Hepatocyte (in vitro differentiated cells): ENCODE measurements around the gene SLC32A1. TPM values are rescaled to one million over a fixed set of nuclear protein-coding genes. Genes with fewer than 3 reads are reported as not detected.

Source experiments
- DNase-seq: peaks from one replicate; pipeline ENCODE4 v3.0.0-alpha.2; 2016; ENCODE audit warnings: low spot score
- H2AFZ ChIP-seq: fragments of 200-600 bp; sonication (generic); 2 replicates; pipeline ENCODE4 v1.6.0; 2016; ENCODE audit warnings: antibody characterized with exemption, mild to moderate bottlenecking
- H3K27ac ChIP-seq: fragments of 200-600 bp; sonication (generic); 2 replicates; pipeline ENCODE4 v1.5.1; 2016; ENCODE audit warnings: mild to moderate bottlenecking
- H3K27me3 ChIP-seq: fragments of 200-600 bp; sonication (generic); 2 replicates; pipeline ENCODE4 v1.6.1; 2016
- H3K36me3 ChIP-seq: fragments of 200-600 bp; sonication (generic); replicated peaks from 2 replicates; pipeline ENCODE4 v1.5.1; 2016; ENCODE audit warnings: low read depth; ENCODE audit not compliant: insufficient read depth
- H3K4me1 ChIP-seq: fragments of 200-600 bp; sonication (generic); 2 replicates; pipeline ENCODE4 v1.5.1; 2016; ENCODE audit warnings: mild to moderate bottlenecking, moderate library complexity; ENCODE audit not compliant: insufficient read depth
- H3K4me2 ChIP-seq: fragments of 200-600 bp; sonication (generic); 2 replicates; pipeline ENCODE4 v1.6.0; 2016
- H3K4me3 ChIP-seq: fragments of 200-600 bp; sonication (generic); 2 replicates; pipeline ENCODE4 v1.5.1; 2016; ENCODE audit warnings: mild to moderate bottlenecking
- H3K79me2 ChIP-seq: fragments of 200-600 bp; sonication (generic); 2 replicates; pipeline ENCODE4 v1.6.0; 2017; ENCODE audit warnings: mild to moderate bottlenecking
- H3K9me2 ChIP-seq: fragments of 200-600 bp; sonication (generic); replicated peaks from 2 replicates; pipeline ENCODE4 v1.6.0; 2017; ENCODE audit warnings: mild to moderate bottlenecking; ENCODE audit not compliant: insufficient read depth
- H3K9me3 ChIP-seq: fragments of 200-600 bp; sonication (generic); 2 replicates; pipeline ENCODE4 v1.5.1; 2016; ENCODE audit warnings: low read depth, mild to moderate bottlenecking
- H4K20me1 ChIP-seq: fragments of 200-600 bp; sonication (generic); 2 replicates; pipeline ENCODE4 v1.6.0; 2016; ENCODE audit warnings: mild to moderate bottlenecking; ENCODE audit not compliant: insufficient read depth, poor library complexity, severe bottlenecking
- CTCF ChIP-seq: fragments of 200-600 bp; sonication (generic); IDR thresholded peaks from 2 replicates; pipeline ENCODE4 v1.5.1; 2016; ENCODE audit warnings: antibody characterized with exemption, mild to moderate bottlenecking; ENCODE audit not compliant: poor library complexity
- EZH2 ChIP-seq: fragments of 200-600 bp; sonication (generic); IDR thresholded peaks from 2 replicates; pipeline ENCODE4 v1.6.1; 2016; ENCODE audit warnings: antibody characterized with exemption, mild to moderate bottlenecking, borderline replicate concordance
- EZH2phosphoT487 ChIP-seq: fragments of 200-600 bp; sonication (generic); IDR thresholded peaks from one replicate; pipeline ENCODE4 v1.6.1; 2018; ENCODE audit warnings: antibody characterized with exemption, mild to moderate bottlenecking, low read depth, moderate library complexity; ENCODE audit not compliant: unreplicated experiment, severe bottlenecking
- WGBS: methylation state at CpG from one replicate; pipeline ENCODE4 v1.1.6; 2016; ENCODE audit warnings: low lambda C conversion rate; ENCODE audit errors: missing lambda C conversion rate; 5-methylcytosine and 5-hydroxymethylcytosine counted together
- polyA plus RNA-seq: library from polyadenylated mRNA; unstranded; fragments of >200 nt; fragmentation: Nextera tagmentation; extraction: Ambion mirVana; gene quantifications from 2 replicates; pipeline ENCODE4 v1.2.1, GENCODE V29; 2016
- total RNA-seq: library from RNA; depleted of rRNA; stranded (reverse); fragments of >200 nt; gene quantifications from 2 replicates; pipeline ENCODE4 v1.2.3, GENCODE V29; 2014

SLC32A1 gene
- total and polyA plus RNA-seq, 2 experiments from 2014 or later, result not detected

DNA sequence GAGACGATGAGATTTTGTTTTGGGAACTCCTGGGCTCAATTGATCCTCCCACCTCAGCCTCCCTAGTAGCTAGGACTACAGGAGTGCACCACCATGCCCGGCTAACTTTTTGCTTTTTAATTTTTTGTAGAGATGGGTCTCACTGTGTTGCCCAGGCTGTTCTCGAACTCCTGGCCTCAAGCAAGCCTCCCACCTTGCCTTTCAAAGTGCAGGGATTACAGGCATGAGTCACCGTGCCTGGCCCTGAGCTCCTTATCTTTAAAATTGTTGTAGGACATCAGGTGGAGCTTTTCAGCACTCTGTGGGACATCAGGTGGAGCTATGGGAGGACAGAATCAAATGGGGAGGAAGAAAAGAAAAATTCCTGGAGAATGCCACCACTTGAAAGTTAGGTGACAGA is 36.7 kb downstream of the SLC32A1 start:
- no peaks in the 10 kb centered on the region for H3K9me2 ChIP-seq
- no peaks in the 10 kb centered on the region for H3K36me3 ChIP-seq

DNA sequence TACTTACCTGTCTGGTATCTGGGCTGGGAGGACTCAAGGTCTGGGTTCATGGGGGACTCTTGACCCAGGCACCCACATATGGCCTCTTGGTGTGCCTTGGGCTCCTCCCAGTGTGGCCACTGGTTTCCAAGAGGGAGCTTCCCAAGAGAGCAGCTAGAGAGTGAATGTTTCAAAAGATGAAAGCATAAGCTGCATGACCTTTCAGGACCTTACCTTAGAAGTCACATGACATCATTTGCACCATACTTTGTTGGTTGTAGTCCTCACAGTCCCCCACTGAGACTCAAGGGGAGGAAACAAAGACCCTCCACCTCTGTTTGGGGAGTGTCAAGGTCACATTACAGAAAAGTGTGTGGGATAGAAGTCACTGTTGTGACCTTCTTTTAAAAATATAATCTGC is 37.9 kb downstream of the SLC32A1 start:
- H2AFZ ChIP-seq, result no peak overlapping the region
- DNase-seq, result no peak
- H3K27ac ChIP-seq, result no peak overlapping the region
- TF ChIP-seq CTCF, result no peak
- no peak for TF ChIP-seq EZH2
- no peak for TF ChIP-seq EZH2phosphoT487
- no peaks in the 10 kb centered on the region for H3K27me3 ChIP-seq
- peaks cover 4% of the 10 kb centered on the region for H3K4me1 ChIP-seq
- no peak overlapping the region for H3K4me3 ChIP-seq
- no peaks in the 10 kb centered on the region for H3K9me2 ChIP-seq
- H3K79me2 ChIP-seq, result no peaks in the 10 kb centered on the region
- no peaks in the 10 kb centered on the region for H4K20me1 ChIP-seq
- no peak overlapping the region for H3K4me2 ChIP-seq
- no peaks in the 10 kb centered on the region for H3K36me3 ChIP-seq
- H3K9me3 ChIP-seq, result no peaks in the 10 kb centered on the region

More for the DNA sequence above, 36.7 kb downstream of the SLC32A1 start:
- Histone ChIP-seq H3K9me3 (no peaks in the 10 kb centered on the region), H3K4me1 (peaks cover 4% of the 10 kb centered on the region), H3K27ac (no peak overlapping the region), H3K79me2 (no peaks in the 10 kb centered on the region), H3K4me2 (no peak overlapping the region), H2AFZ (no peak overlapping the region), H4K20me1 (no peaks in the 10 kb centered on the region), H3K27me3 (no peaks in the 10 kb centered on the region), H3K4me3 (no peak overlapping the region)
- WGBS, result 88% methylated on average over 4 of the region's 4 CpGs
- DNase-seq, result no peak
- TF ChIP-seq EZH2phosphoT487 (no peak), CTCF (no peak), EZH2 (no peak)

DNA sequence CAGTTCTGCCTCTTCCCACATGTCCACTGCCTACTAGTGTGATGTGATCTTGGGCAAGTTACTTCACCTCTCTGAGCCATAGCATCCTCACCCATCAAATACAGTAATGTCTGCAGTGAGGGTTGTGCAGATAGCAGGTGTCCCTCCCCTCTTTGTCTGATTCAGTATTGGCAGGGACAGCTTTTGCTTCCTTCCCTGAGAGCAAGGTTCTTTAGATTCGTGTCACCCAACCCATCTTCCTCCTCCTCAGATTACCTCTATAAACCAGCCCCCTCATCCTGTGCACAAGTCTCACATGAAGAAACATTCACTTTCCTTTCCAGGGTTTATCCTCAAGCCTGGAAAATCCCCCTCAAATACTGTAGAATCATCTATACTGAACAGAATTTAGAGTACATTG is 39.3 kb downstream of the SLC32A1 start:
- H3K9me2 ChIP-seq, result no peaks in the 10 kb centered on the region
- H3K4me2 ChIP-seq, result no peak overlapping the region
- no peak overlapping the region for H3K27ac ChIP-seq
- no peaks in the 10 kb centered on the region for H3K9me3 ChIP-seq
- no peaks in the 10 kb centered on the region for H3K36me3 ChIP-seq
- no peaks in the 10 kb centered on the region for H3K79me2 ChIP-seq
- H4K20me1 ChIP-seq, result no peaks in the 10 kb centered on the region
- peaks cover 4% of the 10 kb centered on the region for H3K4me1 ChIP-seq
- no peak overlapping the region for H3K4me3 ChIP-seq
- DNase-seq, result no peak
- no peak overlapping the region for H2AFZ ChIP-seq
- H3K27me3 ChIP-seq, result no peaks in the 10 kb centered on the region
- TF ChIP-seq EZH2 (no peak), CTCF (no peak), EZH2phosphoT487 (no peak)
- WGBS, result 84% methylated on average over 1 of the region's 1 CpG
